ENCODE results near the gene TMEM132D. TPM values are rescaled to one million over a fixed set of nuclear protein-coding genes. Genes with fewer than 3 reads are reported as not detected.

Gene TMEM132D
- total RNA-seq, 2 donors from 2014 or later: not detected

DNA sequence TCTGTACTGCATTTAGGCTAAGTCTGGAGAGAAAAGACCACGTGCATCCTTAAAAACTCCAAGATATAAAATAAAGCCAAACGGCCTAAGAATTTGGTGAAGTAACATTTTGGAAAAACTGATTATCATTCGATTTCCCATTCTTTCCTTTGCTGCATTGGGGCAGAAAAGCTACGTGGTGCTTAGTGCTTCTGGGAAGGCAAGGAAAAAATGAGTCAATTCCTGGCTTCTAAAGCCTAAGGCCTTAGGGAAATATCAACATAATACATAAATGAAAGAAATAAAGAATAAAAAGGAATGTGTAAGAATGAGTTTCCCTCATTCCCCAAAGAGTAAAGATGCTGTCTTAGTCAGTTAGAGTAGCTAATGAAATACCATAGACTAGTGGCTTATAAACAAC, 530.1 kb downstream of the TMEM132D start:
- ATAC-seq (ENCODE audit: insufficient number of reproducible peaks, low FRiP score, low read depth) (no peak), DNase-seq (ENCODE audit: low spot score) (no peak)
- H3K36me3 ChIP-seq: no peaks in the 10 kb centered on the region
- H3K4me1 ChIP-seq (ENCODE audit: control insufficient read depth in 1 of 2, low read depth in 2 of 2): no peaks in the 10 kb centered on the region
- H3K27ac ChIP-seq: no peak overlapping the region
- H3K27me3 ChIP-seq (replicated peaks; ENCODE audit: insufficient read depth): no peaks in the 10 kb centered on the region
- no peaks in the 10 kb centered on the region for H3K9me3 ChIP-seq
- H3K4me3 ChIP-seq: no peak overlapping the region
- TF ChIP-seq, protein P1, sequence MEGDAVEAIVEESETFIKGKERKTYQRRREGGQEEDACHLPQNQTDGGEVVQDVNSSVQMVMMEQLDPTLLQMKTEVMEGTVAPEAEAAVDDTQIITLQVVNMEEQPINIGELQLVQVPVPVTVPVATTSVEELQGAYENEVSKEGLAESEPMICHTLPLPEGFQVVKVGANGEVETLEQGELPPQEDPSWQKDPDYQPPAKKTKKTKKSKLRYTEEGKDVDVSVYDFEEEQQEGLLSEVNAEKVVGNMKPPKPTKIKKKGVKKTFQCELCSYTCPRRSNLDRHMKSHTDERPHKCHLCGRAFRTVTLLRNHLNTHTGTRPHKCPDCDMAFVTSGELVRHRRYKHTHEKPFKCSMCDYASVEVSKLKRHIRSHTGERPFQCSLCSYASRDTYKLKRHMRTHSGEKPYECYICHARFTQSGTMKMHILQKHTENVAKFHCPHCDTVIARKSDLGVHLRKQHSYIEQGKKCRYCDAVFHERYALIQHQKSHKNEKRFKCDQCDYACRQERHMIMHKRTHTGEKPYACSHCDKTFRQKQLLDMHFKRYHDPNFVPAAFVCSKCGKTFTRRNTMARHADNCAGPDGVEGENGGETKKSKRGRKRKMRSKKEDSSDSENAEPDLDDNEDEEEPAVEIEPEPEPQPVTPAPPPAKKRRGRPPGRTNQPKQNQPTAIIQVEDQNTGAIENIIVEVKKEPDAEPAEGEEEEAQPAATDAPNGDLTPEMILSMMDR (IDR thresholded peaks at IDR 0.05): no peak

DNA sequence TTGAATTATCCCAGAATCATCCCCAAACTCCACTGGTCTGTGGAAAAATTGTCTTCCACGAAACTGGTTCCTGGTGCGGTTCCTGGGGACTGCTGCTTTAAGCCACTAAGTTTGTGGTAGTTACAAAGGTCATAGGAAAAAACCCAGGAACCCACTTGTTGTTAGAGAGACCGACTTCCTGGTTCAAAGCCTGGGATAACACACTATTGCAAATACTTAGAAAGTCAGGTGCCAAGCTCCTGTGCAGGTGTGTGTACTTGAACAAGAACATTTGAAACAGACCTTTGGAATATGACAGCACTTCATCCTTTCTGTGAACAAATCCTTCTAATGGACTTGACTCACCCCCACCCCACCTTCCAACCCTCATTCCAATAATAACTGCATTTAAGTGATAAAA, 530.9 kb downstream of the TMEM132D start:
- Histone ChIP-seq H3K27me3 (replicated peaks; ENCODE audit: insufficient read depth) (no peaks in the 10 kb centered on the region), H3K36me3 (no peaks in the 10 kb centered on the region), H3K27ac (no peak overlapping the region), H3K9me3 (no peaks in the 10 kb centered on the region), H3K4me3 (no peak overlapping the region), H3K4me1 (ENCODE audit: control insufficient read depth in 1 of 2, low read depth in 2 of 2) (no peaks in the 10 kb centered on the region)
- TF ChIP-seq, protein P1 (IDR thresholded peaks at IDR 0.05): no peak
- DNase-seq (ENCODE audit: low spot score) (no peak), ATAC-seq (ENCODE audit: insufficient number of reproducible peaks, low FRiP score, low read depth) (no peak)

DNA sequence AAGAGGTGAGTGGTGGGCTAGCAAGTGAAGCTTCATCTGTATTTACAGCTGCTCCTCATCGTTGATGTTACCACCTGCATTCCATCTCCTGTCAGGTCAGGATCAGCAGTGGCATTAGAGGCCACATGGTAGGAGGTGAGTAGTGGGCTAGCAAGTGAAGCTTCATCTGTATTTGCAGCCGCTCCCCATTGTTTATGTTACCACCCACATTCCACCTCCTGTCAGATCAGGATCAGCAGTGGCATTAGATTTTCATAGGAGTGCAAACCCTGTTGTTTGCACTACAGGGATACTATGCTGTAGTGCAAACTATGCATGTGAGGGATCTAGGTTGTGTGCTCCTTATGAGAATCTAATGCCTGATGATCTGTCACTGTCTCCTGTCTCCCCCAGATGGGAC, 531.5 kb downstream of the TMEM132D start:
- H3K4me3 ChIP-seq: no peak overlapping the region
- no peaks in the 10 kb centered on the region for H3K27me3 ChIP-seq (replicated peaks; ENCODE audit: insufficient read depth)
- ATAC-seq (ENCODE audit: insufficient number of reproducible peaks, low FRiP score, low read depth) (no peak), DNase-seq (ENCODE audit: low spot score) (no peak)
- TF ChIP-seq, protein P1 (IDR thresholded peaks at IDR 0.05): no peak
- H3K9me3 ChIP-seq: no peaks in the 10 kb centered on the region
- no peaks in the 10 kb centered on the region for H3K36me3 ChIP-seq
- H3K27ac ChIP-seq: no peak overlapping the region
- H3K4me1 ChIP-seq (ENCODE audit: control insufficient read depth in 1 of 2, low read depth in 2 of 2): no peaks in the 10 kb centered on the region

DNA sequence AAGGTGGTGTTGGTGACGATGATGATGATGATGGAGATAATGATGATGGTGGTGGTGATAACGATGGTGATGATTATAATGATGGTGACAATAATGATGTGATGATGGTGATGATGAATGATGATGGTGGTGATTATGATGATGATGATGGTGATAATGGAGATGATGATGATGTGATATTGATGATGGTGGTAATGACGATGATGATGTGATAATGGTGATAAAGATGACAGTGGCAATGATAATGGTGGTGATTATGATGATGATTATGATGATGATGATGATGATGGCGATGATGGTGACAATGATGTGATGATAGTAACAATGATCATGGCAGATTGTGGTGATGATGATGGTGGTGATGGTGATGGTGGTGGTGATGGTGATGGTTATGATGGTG, 532.6 kb downstream of the TMEM132D start:
- H3K9me3 ChIP-seq: no peaks in the 10 kb centered on the region
- H3K27ac ChIP-seq: no peak overlapping the region
- no peaks in the 10 kb centered on the region for H3K4me1 ChIP-seq (ENCODE audit: control insufficient read depth in 1 of 2, low read depth in 2 of 2)
- H3K4me3 ChIP-seq: no peak overlapping the region
- ATAC-seq (ENCODE audit: insufficient number of reproducible peaks, low FRiP score, low read depth) (no peak), DNase-seq (ENCODE audit: low spot score) (no peak)
- TF ChIP-seq, protein P1 (IDR thresholded peaks at IDR 0.05): no peak
- no peaks in the 10 kb centered on the region for H3K27me3 ChIP-seq (replicated peaks; ENCODE audit: insufficient read depth)
- H3K36me3 ChIP-seq: no peaks in the 10 kb centered on the region

DNA sequence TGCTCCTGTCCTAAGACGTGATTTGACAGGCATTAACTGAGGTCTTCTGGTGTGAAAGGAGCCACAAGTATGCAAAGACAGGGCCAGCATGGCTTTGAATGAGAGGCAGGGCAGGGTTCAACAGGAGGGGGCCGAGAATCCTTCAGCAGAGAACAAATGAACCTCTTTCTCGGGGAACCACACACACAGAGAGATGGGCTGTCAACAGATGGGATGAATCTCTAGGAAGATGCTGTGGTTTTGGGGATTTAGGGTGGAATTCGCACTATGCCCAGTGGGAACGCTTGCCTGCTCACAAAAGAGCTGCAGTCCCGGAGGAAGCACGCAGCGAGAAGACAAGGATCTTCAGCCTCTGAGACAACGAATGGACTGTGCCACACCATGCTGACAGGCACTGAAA, 537.2 kb downstream of the TMEM132D start:
- Histone ChIP-seq H3K9me3 (no peaks in the 10 kb centered on the region), H3K36me3 (no peaks in the 10 kb centered on the region), H3K4me3 (no peak overlapping the region), H3K27me3 (replicated peaks; ENCODE audit: insufficient read depth) (no peaks in the 10 kb centered on the region), H3K27ac (no peak overlapping the region), H3K4me1 (ENCODE audit: control insufficient read depth in 1 of 2, low read depth in 2 of 2) (no peaks in the 10 kb centered on the region)
- TF ChIP-seq, protein P1 (IDR thresholded peaks at IDR 0.05): no peak
- no peak for DNase-seq (ENCODE audit: low spot score)
- ATAC-seq (ENCODE audit: insufficient number of reproducible peaks, low FRiP score, low read depth): no peak

Data from thoracic aorta (tissue), 2 donors.